ENCODE data around the gene TNS1. TPM values are rescaled to one million over a fixed set of nuclear protein-coding genes. Genes with fewer than 3 reads are reported as not detected.

The TNS1 gene
- polyA plus RNA-seq, 3 donors = 0.26 to 1.6 (median 1.5) TPM

DNA sequence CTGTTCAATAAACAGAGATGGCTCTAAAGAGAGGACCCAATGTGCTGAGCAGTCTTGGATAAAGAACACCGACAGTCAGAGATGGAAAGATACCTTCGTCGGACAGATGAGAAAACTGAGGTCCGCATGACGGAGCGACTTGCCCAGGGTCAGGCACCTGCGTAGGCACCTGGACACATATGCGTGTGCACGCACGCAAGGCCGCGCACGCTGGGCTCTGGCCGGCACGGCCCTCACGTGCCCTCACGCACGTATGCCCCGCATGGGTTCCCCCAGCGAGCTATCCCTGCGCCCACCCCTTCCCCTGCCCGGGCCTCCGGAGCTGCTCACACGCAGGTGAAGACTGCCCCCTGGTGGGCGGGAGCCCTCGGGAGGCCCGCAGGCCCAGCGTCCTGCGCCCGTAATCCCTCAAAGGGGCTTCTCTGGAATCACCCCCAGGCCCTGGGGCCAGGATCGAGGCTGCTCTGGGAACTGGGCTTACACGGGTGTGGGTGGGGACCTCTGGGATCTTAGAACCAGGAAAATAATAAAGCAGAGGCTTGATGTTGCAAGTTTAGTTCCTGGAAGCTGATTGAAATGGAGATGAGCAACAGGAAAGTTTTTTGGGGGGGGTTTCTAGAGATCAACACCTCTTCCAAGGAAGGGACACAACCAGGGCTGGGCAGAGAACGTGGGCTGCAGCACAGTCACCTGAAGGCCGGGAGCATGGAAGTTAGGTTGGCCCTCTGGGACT, 246.3 kb downstream of the TNS1 start:
- Histone ChIP-seq H3K36me3 (replicated peaks in 1 of 2; ENCODE audit: control insufficient read depth in 1 of 2, insufficient read depth in 2 of 2, low read length in 2 of 2) (no peaks in the 10 kb centered on the region), H3K27ac (ENCODE audit: low read depth in 1 of 2, low read length in 2 of 2) (no peak overlapping the region), H3K79me2 (ENCODE audit: insufficient read depth, low read length) (no peaks in the 10 kb centered on the region), H3K4me3 (replicated peaks in 1 of 3; ENCODE audit: low read depth in 2 of 3, low read length in 3 of 3) (no peak overlapping the region), H3K4me2 (replicated peaks; ENCODE audit: extremely low read depth, low read length, poor library complexity, severe bottlenecking) (peak overlapping the region; percentile 8), H3K27me3 (ENCODE audit: control insufficient read depth in 2 of 2, insufficient read depth in 2 of 2, low read length in 2 of 2) (peaks cover 5 to 14% of the 10 kb centered on the region in 2 donors), H4K20me1 (ENCODE audit: insufficient read depth, low read length) (no peaks in the 10 kb centered on the region), H3K9me3 (replicated peaks in 1 of 2; ENCODE audit: control insufficient read depth in 1 of 2, insufficient read depth in 1 of 2, low read length in 2 of 2) (peaks cover 9% of the 10 kb centered on the region in 2 donors), H3K9ac (ENCODE audit: insufficient read depth, low read length, poor library complexity, severe bottlenecking) (no peak overlapping the region), H2AFZ (ENCODE audit: insufficient read depth, low read depth, low read length, poor library complexity, severe bottlenecking) (no peak overlapping the region), H3K4me1 (ENCODE audit: control insufficient read depth in 1 of 2, insufficient read depth in 2 of 2, low read length in 2 of 2) (peaks cover 5 to 6% of the 10 kb centered on the region in 2 donors)
- Mint-ChIP-seq H3K36me3 (peaks cover 0 to 3% of the 10 kb centered on the region in 2 donors), H3K27ac (no peak overlapping the region), H3K9me3 (peaks cover 7 to 13% (median 11%) of the 10 kb centered on the region in 7 donors), H3K27me3 (ENCODE audit: low read depth in 3 of 3) (peaks cover 3 to 25% (median 12%) of the 10 kb centered on the region in 3 donors), H3K4me3 (peak overlapping the region in 1 of 2 donors; percentile 24), H3K4me1 (peaks cover 5% of the 10 kb centered on the region)
- intact Hi-C loops (cut with micrococcal nuclease) = no loop called here
- peak; percentile 32 to 50 (median 36) for DNase-seq
- WGBS (ENCODE audit: insufficient coverage) = 13% methylated on average over 32 of the region's 34 CpGs
- TF ChIP-seq, protein P1, sequence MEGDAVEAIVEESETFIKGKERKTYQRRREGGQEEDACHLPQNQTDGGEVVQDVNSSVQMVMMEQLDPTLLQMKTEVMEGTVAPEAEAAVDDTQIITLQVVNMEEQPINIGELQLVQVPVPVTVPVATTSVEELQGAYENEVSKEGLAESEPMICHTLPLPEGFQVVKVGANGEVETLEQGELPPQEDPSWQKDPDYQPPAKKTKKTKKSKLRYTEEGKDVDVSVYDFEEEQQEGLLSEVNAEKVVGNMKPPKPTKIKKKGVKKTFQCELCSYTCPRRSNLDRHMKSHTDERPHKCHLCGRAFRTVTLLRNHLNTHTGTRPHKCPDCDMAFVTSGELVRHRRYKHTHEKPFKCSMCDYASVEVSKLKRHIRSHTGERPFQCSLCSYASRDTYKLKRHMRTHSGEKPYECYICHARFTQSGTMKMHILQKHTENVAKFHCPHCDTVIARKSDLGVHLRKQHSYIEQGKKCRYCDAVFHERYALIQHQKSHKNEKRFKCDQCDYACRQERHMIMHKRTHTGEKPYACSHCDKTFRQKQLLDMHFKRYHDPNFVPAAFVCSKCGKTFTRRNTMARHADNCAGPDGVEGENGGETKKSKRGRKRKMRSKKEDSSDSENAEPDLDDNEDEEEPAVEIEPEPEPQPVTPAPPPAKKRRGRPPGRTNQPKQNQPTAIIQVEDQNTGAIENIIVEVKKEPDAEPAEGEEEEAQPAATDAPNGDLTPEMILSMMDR (IDR thresholded peaks at IDR 0.05) = peak; percentile 93

DNA sequence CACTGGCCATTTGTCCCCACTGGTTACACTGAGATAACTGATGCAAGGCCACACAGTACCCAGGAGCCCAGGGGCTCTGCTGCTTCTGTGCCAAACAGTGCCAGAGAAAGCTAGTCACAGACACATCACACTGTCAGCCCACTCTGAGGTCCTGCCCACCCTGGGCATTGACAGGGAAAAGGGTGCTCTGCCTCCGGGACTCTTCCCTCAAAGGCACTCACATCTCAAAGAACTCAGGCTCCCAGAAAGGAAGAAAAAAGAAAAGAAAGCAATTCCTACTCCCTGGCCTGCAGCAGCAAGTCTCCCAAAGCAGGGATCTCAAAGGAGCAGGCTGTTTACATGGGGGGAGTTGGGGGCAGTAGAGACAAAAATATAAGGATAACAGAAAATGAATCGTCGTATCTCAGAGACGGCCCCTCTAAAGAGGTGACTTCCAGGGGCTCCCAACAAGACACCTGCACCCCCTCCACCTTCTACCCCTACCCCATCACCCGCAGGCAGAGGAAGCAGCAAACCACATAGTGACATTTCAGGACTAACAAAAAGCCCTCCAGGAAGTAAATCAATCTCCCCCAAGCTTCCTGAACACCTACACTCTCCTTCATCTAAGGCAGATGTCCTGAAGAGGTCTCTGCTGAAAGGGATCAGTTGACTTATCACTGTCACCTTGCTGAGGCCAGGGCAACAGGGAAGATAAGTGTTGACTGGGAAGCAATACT, 247.6 kb downstream of the TNS1 start:
- Histone ChIP-seq H4K20me1 (ENCODE audit: insufficient read depth, low read length) (no peaks in the 10 kb centered on the region), H3K4me1 (ENCODE audit: control insufficient read depth in 1 of 2, insufficient read depth in 2 of 2, low read length in 2 of 2) (peaks cover 5 to 6% of the 10 kb centered on the region in 2 donors), H3K27me3 (ENCODE audit: control insufficient read depth in 2 of 2, insufficient read depth in 2 of 2, low read length in 2 of 2) (peaks cover 5 to 14% of the 10 kb centered on the region in 2 donors), H3K9me3 (replicated peaks in 1 of 2; ENCODE audit: control insufficient read depth in 1 of 2, insufficient read depth in 1 of 2, low read length in 2 of 2) (no peaks in the 10 kb centered on the region), H2AFZ (ENCODE audit: insufficient read depth, low read depth, low read length, poor library complexity, severe bottlenecking) (no peak overlapping the region), H3K9ac (ENCODE audit: insufficient read depth, low read length, poor library complexity, severe bottlenecking) (no peak overlapping the region), H3K4me2 (replicated peaks; ENCODE audit: extremely low read depth, low read length, poor library complexity, severe bottlenecking) (no peak overlapping the region), H3K36me3 (replicated peaks in 1 of 2; ENCODE audit: control insufficient read depth in 1 of 2, insufficient read depth in 2 of 2, low read length in 2 of 2) (no peaks in the 10 kb centered on the region), H3K4me3 (replicated peaks in 1 of 3; ENCODE audit: low read depth in 2 of 3, low read length in 3 of 3) (no peak overlapping the region), H3K79me2 (ENCODE audit: insufficient read depth, low read length) (no peaks in the 10 kb centered on the region), H3K27ac (ENCODE audit: low read depth in 1 of 2, low read length in 2 of 2) (no peak overlapping the region)
- DNase-seq = no peak
- TF ChIP-seq, protein P1 (IDR thresholded peaks at IDR 0.05) = no peak
- H3K27me3 Mint-ChIP-seq (ENCODE audit: low read depth in 3 of 3) = peaks cover 3 to 25% (median 12%) of the 10 kb centered on the region in 3 donors
- H3K4me3 Mint-ChIP-seq = no peak overlapping the region
- H3K27ac Mint-ChIP-seq = no peak overlapping the region
- peaks cover 5% of the 10 kb centered on the region for H3K4me1 Mint-ChIP-seq
- H3K36me3 Mint-ChIP-seq = no peaks in the 10 kb centered on the region
- peaks cover 0 to 4% (median under 1%) of the 10 kb centered on the region in 7 donors for H3K9me3 Mint-ChIP-seq
- WGBS (ENCODE audit: insufficient coverage) = 0% methylated on average over 1 of the region's 5 CpGs
- intact Hi-C loops (cut with micrococcal nuclease) = no loop called here

Measured in CD14-positive monocyte (primary cell).